Fibroblast of the conjunctiva (primary cell): ENCODE data around the gene DMXL1.
"Not testable (repeated sequence)": the region's sequence is repeated elsewhere in the genome, so short reads cannot be mapped to it uniquely, and the experiment has no call there.

Experiments used
- DNase-seq: peaks from one replicate; pipeline ENCODE4 v3.0.0-alpha.2; 2010; ENCODE audit warnings: low read depth

Gene DMXL1

GRCh38 chr5:119063579-119064379 lies 7.1 kb upstream of the DMXL1 start:
- DNase-seq, result no peak

- DNase-seq, result no peak
Observed at GRCh38 chr5:119067450-119067849, 3.4 kb upstream of the DMXL1 start.

- DNase-seq, result no peak
Observed at GRCh38 chr5:119070578-119070827, 384 bp upstream of the DMXL1 start.

GRCh38 chr5:119071561-119071995 lies 691 bp downstream of the DMXL1 start:
- DNase-seq, result no peak

GRCh38 chr5:119072496-119072895 lies 1.6 kb downstream of the DMXL1 start:
- DNase-seq, result no peak

GRCh38 chr5:119073746-119074337 lies 3.0 kb downstream of the DMXL1 start:
- not testable (repeated sequence) for DNase-seq

- no peak for DNase-seq
Observed at GRCh38 chr5:119074419-119074818, 3.5 kb downstream of the DMXL1 start.

- not testable (repeated sequence) for DNase-seq
Observed at GRCh38 chr5:119075269-119075668, 4.4 kb downstream of the DMXL1 start.

- DNase-seq, result no peak
Observed at GRCh38 chr5:119076080-119076479, 5.2 kb downstream of the DMXL1 start.

GRCh38 chr5:119077444-119077843 lies 6.6 kb downstream of the DMXL1 start:
- DNase-seq, result no peak

- no peak for DNase-seq
Observed at GRCh38 chr5:119078071-119078846, 7.4 kb downstream of the DMXL1 start.

GRCh38 chr5:119078861-119079260 lies 8.0 kb downstream of the DMXL1 start:
- no peak for DNase-seq

GRCh38 chr5:119079318-119079921 lies 8.5 kb downstream of the DMXL1 start:
- no peak for DNase-seq

GRCh38 chr5:119080936-119081335 lies 10.0 kb downstream of the DMXL1 start:
- no peak for DNase-seq

GRCh38 chr5:119082691-119083090 lies 11.8 kb downstream of the DMXL1 start:
- DNase-seq, result no peak

- no peak for DNase-seq
Observed at GRCh38 chr5:119083679-119084078, 12.8 kb downstream of the DMXL1 start.

- DNase-seq, result no peak
Observed at GRCh38 chr5:119088438-119088837, 17.6 kb downstream of the DMXL1 start.

GRCh38 chr5:119095611-119096010 lies 24.7 kb downstream of the DMXL1 start:
- no peak for DNase-seq

- no peak for DNase-seq
Observed at GRCh38 chr5:119105971-119106370, 35.1 kb downstream of the DMXL1 start.

- no peak for DNase-seq
Observed at GRCh38 chr5:119112151-119112550, 41.3 kb downstream of the DMXL1 start.

- DNase-seq, result no peak
Observed at GRCh38 chr5:119117237-119117636, 46.4 kb downstream of the DMXL1 start.

GRCh38 chr5:119118000-119118399 lies 47.1 kb downstream of the DMXL1 start:
- DNase-seq, result no peak

GRCh38 chr5:119120893-119121292 lies 50.0 kb downstream of the DMXL1 start:
- DNase-seq, result no peak
